Activated CD8-positive, alpha-beta T cell treated with anti-CD3 and anti-CD28 coated beads for 36 hours (primary cell): ENCODE results near the gene CLCNKA. TPM values are rescaled to one million over a fixed set of nuclear protein-coding genes. Genes with fewer than 3 reads are reported as not detected.
"Not testable (repeated sequence)": the region's sequence is repeated elsewhere in the genome, so short reads cannot be mapped to it uniquely, and the experiment has no call there.

ENCODE experiments used
- ATAC-seq: fragments of 200-7000 bp; cut with Tn5 transposase; one replicate; pipeline ENCODE4 v1.10.0; 2021; ENCODE audit warnings: mild to moderate bottlenecking, moderate library complexity
- CTCF ChIA-PET: fragments of 350-600 bp; sonication (Branson Sonifier 250); formaldehyde crosslinking; loops from one replicate; lab custom pipeline; 2021; ENCODE audit warnings: antibody characterized with exemption; lab: Charles Lee
- POLR2A ChIA-PET: fragments of 350-600 bp; sonication (Branson Sonifier 250); formaldehyde crosslinking; loops from one replicate; lab custom pipeline; 2021; ENCODE audit warnings: antibody characterized with exemption; lab: Charles Lee
- DNase-seq: peaks from one replicate; pipeline ENCODE4 v3.0.0-alpha.2; 2020
- H3K27ac Mint-ChIP-seq: one replicate; pipeline ENCODE4 v1.8.0; 2021; ENCODE audit warnings: mild to moderate bottlenecking, mixed read lengths
- H3K27me3 Mint-ChIP-seq: one replicate; pipeline ENCODE4 v1.8.0; 2021; ENCODE audit warnings: mixed read lengths
- H3K36me3 Mint-ChIP-seq: one replicate; pipeline ENCODE4 v1.8.0; 2021; ENCODE audit warnings: low read depth, mixed read lengths
- H3K4me1 Mint-ChIP-seq: one replicate; pipeline ENCODE4 v1.8.0; 2021; ENCODE audit warnings: low read depth, mixed read lengths
- H3K4me3 Mint-ChIP-seq: one replicate; pipeline ENCODE4 v1.8.0; 2021; ENCODE audit warnings: mild to moderate bottlenecking, moderate library complexity, mixed read lengths
- H3K9me3 Mint-ChIP-seq: one replicate; pipeline ENCODE4 v1.8.0; 2021; ENCODE audit warnings: mixed read lengths
- CTCF ChIP-seq: fragments of 200-600 bp; IDR thresholded peaks from one replicate; pipeline ENCODE4 v1.8.0; 2022; ENCODE audit warnings: antibody characterized with exemption, mild to moderate bottlenecking
- intact Hi-C: fragments of 100-400 bp; cut with micrococcal nuclease; formaldehyde crosslinking; loops from one replicate; pipeline ENCODE4 v1.10.0; 2022
- total RNA-seq, 2 experiments: library from RNA; stranded (reverse); gene quantifications; one replicate each; pipeline ENCODE4 v1.2.3, GENCODE V29; 2021

The CLCNKA gene
- total RNA-seq, 2 experiments from 2014 or later: not detected

- intact Hi-C loops: no loop called here
- ATAC-seq: no peak
- H3K27me3 Mint-ChIP-seq: peaks cover 2% of the 10 kb centered on the region
Observed at GRCh38 chr1:16061266-16061665, 39.4 kb downstream of the CLCNKA start.

GRCh38 chr1:16061989-16062686, 40.3 kb downstream of the CLCNKA start:
- H3K4me3 Mint-ChIP-seq, POLR2A ChIA-PET, H3K4me1 Mint-ChIP-seq, CTCF ChIA-PET, H3K9me3 Mint-ChIP-seq, H3K36me3 Mint-ChIP-seq, ATAC-seq, H3K27ac Mint-ChIP-seq, DNase-seq, intact Hi-C loops, H3K27me3 Mint-ChIP-seq: not testable (repeated sequence)

More at GRCh38 chr1:16061266-16061665, 39.4 kb downstream of the CLCNKA start:
- no peak overlapping the region for H3K4me3 Mint-ChIP-seq
- H3K36me3 Mint-ChIP-seq: no peaks in the 10 kb centered on the region
- ChIA-PET POLR2A (no interaction called here), CTCF (no interaction called here)
- DNase-seq: no peak
- TF ChIP-seq CTCF: no peak
- no peaks in the 10 kb centered on the region for H3K9me3 Mint-ChIP-seq
- no peak overlapping the region for H3K27ac Mint-ChIP-seq
- H3K4me1 Mint-ChIP-seq: peaks cover 4% of the 10 kb centered on the region

- ATAC-seq: not testable (repeated sequence)
Observed at GRCh38 chr1:16062687-16063075, 40.8 kb downstream of the CLCNKA start.

GRCh38 chr1:16063226-16063829, 41.5 kb downstream of the CLCNKA start:
- Mint-ChIP-seq H3K27ac (no peak overlapping the region), H3K9me3 (no peaks in the 10 kb centered on the region), H3K36me3 (no peaks in the 10 kb centered on the region), H3K27me3 (peaks cover 2% of the 10 kb centered on the region), H3K4me3 (no peak overlapping the region), H3K4me1 (peaks cover 4% of the 10 kb centered on the region)
- TF ChIP-seq CTCF: no peak
- ChIA-PET POLR2A (interaction anchor here (0.7 kb wide), 1 partner anchor 11 kb away, joined by 3 read pairs; no protein-coding TSS in a partner anchor), CTCF (interaction anchor here (1.3 kb wide), 1 partner anchor 53 kb away, joined by 3 read pairs; no protein-coding TSS in a partner anchor)
- intact Hi-C loops: no loop called here
- DNase-seq: no peak
- ATAC-seq: no peak

More at GRCh38 chr1:16062687-16063075, 40.8 kb downstream of the CLCNKA start:
- H3K27me3 Mint-ChIP-seq, POLR2A ChIA-PET, H3K36me3 Mint-ChIP-seq, H3K4me3 Mint-ChIP-seq, CTCF ChIA-PET, H3K4me1 Mint-ChIP-seq, H3K27ac Mint-ChIP-seq, intact Hi-C loops, DNase-seq, H3K9me3 Mint-ChIP-seq: not testable (repeated sequence)

GRCh38 chr1:16063921-16064320, 42.1 kb downstream of the CLCNKA start:
- ChIA-PET POLR2A (interaction anchor here (0.7 kb wide), 1 partner anchor 11 kb away, joined by 3 read pairs; no protein-coding TSS in a partner anchor), CTCF (interaction anchor here (1.3 kb wide), 1 partner anchor 54 kb away, joined by 3 read pairs; no protein-coding TSS in a partner anchor)
- ATAC-seq: no peak
- no peak for DNase-seq
- Mint-ChIP-seq H3K4me3 (no peak overlapping the region), H3K27me3 (peaks cover 3% of the 10 kb centered on the region), H3K9me3 (no peaks in the 10 kb centered on the region), H3K36me3 (no peaks in the 10 kb centered on the region), H3K27ac (no peak overlapping the region), H3K4me1 (peaks cover 4% of the 10 kb centered on the region)
- intact Hi-C loops: no loop called here
- TF ChIP-seq CTCF: no peak
